VCaP (cell line): ENCODE data around the gene PPP6R3.

ENCODE experiments used
- H3K27ac ChIP-seq: fragments of 450-650 bp; 2 replicates; pipeline ENCODE4 v1.5.1; 2017
- TF ChIP-seq, protein P1 (sequence below): fragments of 450-650 bp; conservative IDR thresholded peaks from 2 replicates; pipeline ENCODE4 v1.5.1; 2017; ENCODE audit warnings: mild to moderate bottlenecking, moderate library complexity

Gene PPP6R3

GRCh38 chr11:68542617-68543016 is 82.1 kb downstream of the PPP6R3 start:
- H3K27ac ChIP-seq, result no peak overlapping the region

DNA sequence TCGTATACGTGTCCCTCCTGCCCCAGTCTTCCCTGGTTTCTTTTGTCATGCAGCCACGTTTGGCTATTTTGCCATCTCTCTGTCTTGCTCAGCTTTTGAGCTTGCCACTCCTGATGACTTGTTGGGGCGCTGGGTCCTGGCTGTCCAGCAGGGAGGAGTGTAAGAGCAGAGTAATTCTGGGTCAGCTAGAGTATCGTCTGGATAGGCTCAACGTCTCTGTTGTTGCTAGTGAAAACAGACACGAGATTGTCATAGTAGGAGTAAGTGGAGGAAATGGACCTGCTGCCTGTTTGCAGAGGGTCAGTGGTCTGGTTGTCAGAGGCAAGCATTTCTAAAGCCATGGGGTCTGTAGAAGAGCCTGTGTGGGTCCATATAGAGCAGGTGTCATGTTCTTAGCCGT is 83.0 kb downstream of the PPP6R3 start:
- H3K27ac ChIP-seq, result no peak overlapping the region
- TF ChIP-seq, protein P1, sequence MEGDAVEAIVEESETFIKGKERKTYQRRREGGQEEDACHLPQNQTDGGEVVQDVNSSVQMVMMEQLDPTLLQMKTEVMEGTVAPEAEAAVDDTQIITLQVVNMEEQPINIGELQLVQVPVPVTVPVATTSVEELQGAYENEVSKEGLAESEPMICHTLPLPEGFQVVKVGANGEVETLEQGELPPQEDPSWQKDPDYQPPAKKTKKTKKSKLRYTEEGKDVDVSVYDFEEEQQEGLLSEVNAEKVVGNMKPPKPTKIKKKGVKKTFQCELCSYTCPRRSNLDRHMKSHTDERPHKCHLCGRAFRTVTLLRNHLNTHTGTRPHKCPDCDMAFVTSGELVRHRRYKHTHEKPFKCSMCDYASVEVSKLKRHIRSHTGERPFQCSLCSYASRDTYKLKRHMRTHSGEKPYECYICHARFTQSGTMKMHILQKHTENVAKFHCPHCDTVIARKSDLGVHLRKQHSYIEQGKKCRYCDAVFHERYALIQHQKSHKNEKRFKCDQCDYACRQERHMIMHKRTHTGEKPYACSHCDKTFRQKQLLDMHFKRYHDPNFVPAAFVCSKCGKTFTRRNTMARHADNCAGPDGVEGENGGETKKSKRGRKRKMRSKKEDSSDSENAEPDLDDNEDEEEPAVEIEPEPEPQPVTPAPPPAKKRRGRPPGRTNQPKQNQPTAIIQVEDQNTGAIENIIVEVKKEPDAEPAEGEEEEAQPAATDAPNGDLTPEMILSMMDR, result no peak

More at GRCh38 chr11:68542617-68543016, 82.1 kb downstream of the PPP6R3 start:
- TF ChIP-seq, protein P1, result no peak

GRCh38 chr11:68545347-68545746 is 84.8 kb downstream of the PPP6R3 start:
- H3K27ac ChIP-seq, result no peak overlapping the region
- TF ChIP-seq, protein P1, result no peak

- TF ChIP-seq, protein P1, result no peak
- H3K27ac ChIP-seq, result no peak overlapping the region
Measured at GRCh38 chr11:68545796-68546195, 85.2 kb downstream of the PPP6R3 start.

- no peak overlapping the region for H3K27ac ChIP-seq
Measured at GRCh38 chr11:68546555-68546954, 86.0 kb downstream of the PPP6R3 start.

GRCh38 chr11:68549789-68550484 is 89.4 kb downstream of the PPP6R3 start:
- TF ChIP-seq, protein P1, result no peak

More at GRCh38 chr11:68546555-68546954, 86.0 kb downstream of the PPP6R3 start:
- TF ChIP-seq, protein P1, result no peak

DNA sequence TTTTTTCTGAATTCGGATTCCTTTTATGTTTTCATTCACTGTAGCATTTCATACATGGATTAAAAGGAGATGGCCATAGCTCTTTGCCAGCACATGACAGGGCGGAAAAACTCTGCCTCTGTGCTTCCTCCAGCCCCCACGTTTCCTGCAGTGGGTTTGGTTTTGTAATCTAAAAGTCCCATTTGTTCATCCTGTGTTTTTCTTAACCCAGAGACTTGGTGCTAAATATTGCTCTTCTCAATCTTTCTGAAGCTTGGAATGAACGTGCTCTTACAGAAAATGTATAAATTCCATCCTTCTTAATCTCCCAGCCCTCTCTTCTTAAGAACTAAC is 89.9 kb downstream of the PPP6R3 start:
- TF ChIP-seq, protein P1, result no peak
- no peak overlapping the region for H3K27ac ChIP-seq

More at GRCh38 chr11:68549789-68550484, 89.4 kb downstream of the PPP6R3 start:
- no peak overlapping the region for H3K27ac ChIP-seq
